Measurements from ENCODE around the gene FAM219A. TPM values are rescaled to one million over a fixed set of nuclear protein-coding genes. Genes with fewer than 3 reads are reported as not detected.

Gene FAM219A
- total RNA-seq, 1 experiment from 2014 or later = 14.7 TPM

DNA sequence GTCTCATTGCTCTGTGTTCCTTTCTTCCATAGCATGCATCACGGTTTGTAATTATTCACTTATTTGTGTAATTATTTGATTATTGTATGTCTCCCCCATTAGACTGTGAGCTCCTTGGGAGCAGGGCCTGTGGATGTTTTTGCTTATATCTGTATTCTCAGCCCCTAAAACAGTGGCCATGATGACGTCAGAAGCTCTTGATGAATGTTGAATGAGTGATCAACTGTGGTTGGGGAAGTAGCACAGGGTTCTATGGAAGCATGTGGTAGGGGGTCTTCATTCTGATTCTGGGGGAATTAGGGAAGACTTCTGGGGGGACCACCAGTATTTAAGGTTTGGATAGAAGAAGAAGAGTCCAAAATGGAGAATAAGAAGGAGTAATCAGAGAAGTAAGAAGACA is 6.2 kb upstream of the FAM219A start:
- Mint-ChIP-seq H3K4me3 (ENCODE audit: unreplicated experiment) (no peak overlapping the region), H3K36me3 (ENCODE audit: insufficient read depth, unreplicated experiment) (no peaks in the 10 kb centered on the region), H3K4me1 (ENCODE audit: low read depth, unreplicated experiment) (no peaks in the 10 kb centered on the region), H3K27ac (ENCODE audit: unreplicated experiment) (no peak overlapping the region), H3K27me3 (ENCODE audit: insufficient read depth, unreplicated experiment) (peaks cover 6% of the 10 kb centered on the region), H3K9me3 (ENCODE audit: unreplicated experiment) (no peaks in the 10 kb centered on the region)
- ChIA-PET CTCF (no interaction called here), POLR2A (no interaction called here)
- Histone ChIP-seq H3K4me3 (ENCODE audit: low read depth, low read length) (no peak overlapping the region), H3K27me3 (replicated peaks; ENCODE audit: control insufficient read depth, insufficient read depth, low read length) (no peaks in the 10 kb centered on the region), H3K36me3 (ENCODE audit: control insufficient read depth, insufficient read depth, low read length) (no peaks in the 10 kb centered on the region), H3K4me1 (no peaks in the 10 kb centered on the region), H3K9me3 (no peaks in the 10 kb centered on the region)
- intact Hi-C loops (cut with micrococcal nuclease; ENCODE audit: unreplicated experiment) = no loop called here
- no TSS peak for BruUV-seq (replicated peaks)
- no peak for DNase-seq
- TF ChIP-seq, protein P1, sequence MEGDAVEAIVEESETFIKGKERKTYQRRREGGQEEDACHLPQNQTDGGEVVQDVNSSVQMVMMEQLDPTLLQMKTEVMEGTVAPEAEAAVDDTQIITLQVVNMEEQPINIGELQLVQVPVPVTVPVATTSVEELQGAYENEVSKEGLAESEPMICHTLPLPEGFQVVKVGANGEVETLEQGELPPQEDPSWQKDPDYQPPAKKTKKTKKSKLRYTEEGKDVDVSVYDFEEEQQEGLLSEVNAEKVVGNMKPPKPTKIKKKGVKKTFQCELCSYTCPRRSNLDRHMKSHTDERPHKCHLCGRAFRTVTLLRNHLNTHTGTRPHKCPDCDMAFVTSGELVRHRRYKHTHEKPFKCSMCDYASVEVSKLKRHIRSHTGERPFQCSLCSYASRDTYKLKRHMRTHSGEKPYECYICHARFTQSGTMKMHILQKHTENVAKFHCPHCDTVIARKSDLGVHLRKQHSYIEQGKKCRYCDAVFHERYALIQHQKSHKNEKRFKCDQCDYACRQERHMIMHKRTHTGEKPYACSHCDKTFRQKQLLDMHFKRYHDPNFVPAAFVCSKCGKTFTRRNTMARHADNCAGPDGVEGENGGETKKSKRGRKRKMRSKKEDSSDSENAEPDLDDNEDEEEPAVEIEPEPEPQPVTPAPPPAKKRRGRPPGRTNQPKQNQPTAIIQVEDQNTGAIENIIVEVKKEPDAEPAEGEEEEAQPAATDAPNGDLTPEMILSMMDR (IDR thresholded peaks at IDR 0.05; ENCODE audit: insufficient read depth in 1 of 2, low read depth in 1 of 2, low read length in 1 of 2, severe bottlenecking in 1 of 2, unreplicated experiment in 1 of 2) = no peak

DNA sequence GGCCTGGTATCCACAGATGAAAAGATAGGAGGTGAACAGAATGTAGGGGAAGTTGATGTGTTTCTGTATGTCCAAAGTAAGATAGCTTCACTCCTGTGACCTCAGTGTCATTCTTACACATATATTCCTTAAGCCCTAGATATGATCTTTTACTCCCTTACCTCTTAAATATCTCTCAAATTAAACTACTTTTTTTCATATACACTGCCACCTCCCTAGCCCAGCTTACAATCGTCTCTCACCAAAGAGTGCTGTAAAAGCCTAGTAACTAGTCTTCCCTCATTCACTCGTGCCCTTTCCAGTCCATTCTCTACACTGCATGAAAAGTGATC is 5.5 kb upstream of the FAM219A start:
- ChIA-PET POLR2A (no interaction called here), CTCF (interaction anchor here (0.7 kb wide), 2 partner anchors 60 to 140 kb away, joined by 3 read pairs; no protein-coding TSS in a partner anchor)
- no peaks in the 10 kb centered on the region for H3K27me3 ChIP-seq (replicated peaks; ENCODE audit: control insufficient read depth, insufficient read depth, low read length)
- no peaks in the 10 kb centered on the region for H3K9me3 Mint-ChIP-seq (ENCODE audit: unreplicated experiment)
- DNase-seq = no peak
- peaks cover 6% of the 10 kb centered on the region for H3K27me3 Mint-ChIP-seq (ENCODE audit: insufficient read depth, unreplicated experiment)
- no TSS peak for BruUV-seq (replicated peaks)
- H3K4me3 Mint-ChIP-seq (ENCODE audit: unreplicated experiment) = no peak overlapping the region
- no peak overlapping the region for H3K4me3 ChIP-seq (ENCODE audit: low read depth, low read length)
- H3K36me3 Mint-ChIP-seq (ENCODE audit: insufficient read depth, unreplicated experiment) = peaks cover 1% of the 10 kb centered on the region
- no peak overlapping the region for H3K27ac Mint-ChIP-seq (ENCODE audit: unreplicated experiment)
- TF ChIP-seq, protein P1 (IDR thresholded peaks at IDR 0.05; ENCODE audit: insufficient read depth in 1 of 2, low read depth in 1 of 2, low read length in 1 of 2, severe bottlenecking in 1 of 2, unreplicated experiment in 1 of 2) = no peak
- intact Hi-C loops (cut with micrococcal nuclease; ENCODE audit: unreplicated experiment) = no loop called here
- H3K36me3 ChIP-seq (ENCODE audit: control insufficient read depth, insufficient read depth, low read length) = no peaks in the 10 kb centered on the region
- no peaks in the 10 kb centered on the region for H3K9me3 ChIP-seq
- H3K4me1 Mint-ChIP-seq (ENCODE audit: low read depth, unreplicated experiment) = peaks cover 6% of the 10 kb centered on the region
- H3K4me1 ChIP-seq = no peaks in the 10 kb centered on the region

DNA sequence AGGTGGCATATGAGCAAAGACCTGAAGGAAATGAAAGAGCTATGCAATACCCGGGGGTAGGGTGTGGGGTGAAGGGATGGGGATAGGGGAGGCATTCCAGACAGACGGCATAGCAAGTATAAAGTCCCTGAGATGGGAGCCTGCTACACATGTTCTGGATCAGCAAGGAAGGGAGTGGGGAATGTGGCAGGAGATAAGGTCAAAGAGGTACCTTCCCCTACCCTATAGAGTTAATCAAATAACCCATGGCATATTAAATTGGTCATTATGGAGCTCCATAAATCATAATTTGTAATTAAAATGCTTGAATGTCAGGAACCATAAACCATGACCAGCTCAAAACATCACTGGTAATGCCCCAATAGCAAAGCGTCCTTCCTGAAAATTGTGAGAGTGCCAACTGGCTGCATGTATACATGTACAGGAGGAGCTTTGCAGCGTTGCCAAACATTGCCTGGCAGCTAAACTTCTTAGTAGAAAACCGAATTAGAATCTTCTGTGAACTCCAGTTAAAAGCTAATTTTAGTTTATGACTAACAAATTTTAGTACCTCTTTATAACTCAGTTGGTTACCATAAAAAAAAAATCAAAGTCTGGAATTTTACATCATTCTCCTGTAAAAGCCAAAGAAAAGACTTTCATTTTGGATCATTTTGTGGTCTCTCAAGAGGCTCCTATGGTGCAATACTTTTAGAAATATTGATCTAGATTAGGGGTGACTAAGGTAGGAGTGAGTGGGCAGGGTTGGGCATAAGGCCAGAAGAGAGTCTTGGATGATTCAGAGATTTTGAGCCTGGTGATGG is 4.9 kb upstream of the FAM219A start:
- H3K9me3 ChIP-seq = no peaks in the 10 kb centered on the region
- H3K4me3 ChIP-seq (ENCODE audit: low read depth, low read length) = no peak overlapping the region
- H3K4me3 Mint-ChIP-seq (ENCODE audit: unreplicated experiment) = no peak overlapping the region
- DNase-seq = no peak
- no peaks in the 10 kb centered on the region for H3K36me3 ChIP-seq (ENCODE audit: control insufficient read depth, insufficient read depth, low read length)
- H3K27me3 ChIP-seq (replicated peaks; ENCODE audit: control insufficient read depth, insufficient read depth, low read length) = no peaks in the 10 kb centered on the region
- peaks cover 7% of the 10 kb centered on the region for H3K36me3 Mint-ChIP-seq (ENCODE audit: insufficient read depth, unreplicated experiment)
- BruUV-seq (replicated peaks) = no TSS peak
- H3K27ac Mint-ChIP-seq (ENCODE audit: unreplicated experiment) = no peak overlapping the region
- TF ChIP-seq, protein P1 (IDR thresholded peaks at IDR 0.05; ENCODE audit: insufficient read depth in 1 of 2, low read depth in 1 of 2, low read length in 1 of 2, severe bottlenecking in 1 of 2, unreplicated experiment in 1 of 2) = no peak
- peaks cover 9% of the 10 kb centered on the region for H3K4me1 Mint-ChIP-seq (ENCODE audit: low read depth, unreplicated experiment)
- intact Hi-C loops (cut with micrococcal nuclease; ENCODE audit: unreplicated experiment) = no loop called here
- H3K9me3 Mint-ChIP-seq (ENCODE audit: unreplicated experiment) = no peaks in the 10 kb centered on the region
- H3K27me3 Mint-ChIP-seq (ENCODE audit: insufficient read depth, unreplicated experiment) = peaks cover 6% of the 10 kb centered on the region
- CTCF ChIA-PET = interaction anchor here (0.7 kb wide), 2 partner anchors 60 to 141 kb away, joined by 3 read pairs; no protein-coding TSS in a partner anchor
- H3K4me1 ChIP-seq = no peaks in the 10 kb centered on the region
- POLR2A ChIA-PET = no interaction called here

All from Caco-2 (cell line).